ENCODE data around the gene JMJD1C. TPM values are rescaled to one million over a fixed set of nuclear protein-coding genes. Genes with fewer than 3 reads are reported as not detected.

Gene JMJD1C
- total RNA-seq, 4 donors from 2014 or later: 92.0 to 153 (median 124) TPM

DNA sequence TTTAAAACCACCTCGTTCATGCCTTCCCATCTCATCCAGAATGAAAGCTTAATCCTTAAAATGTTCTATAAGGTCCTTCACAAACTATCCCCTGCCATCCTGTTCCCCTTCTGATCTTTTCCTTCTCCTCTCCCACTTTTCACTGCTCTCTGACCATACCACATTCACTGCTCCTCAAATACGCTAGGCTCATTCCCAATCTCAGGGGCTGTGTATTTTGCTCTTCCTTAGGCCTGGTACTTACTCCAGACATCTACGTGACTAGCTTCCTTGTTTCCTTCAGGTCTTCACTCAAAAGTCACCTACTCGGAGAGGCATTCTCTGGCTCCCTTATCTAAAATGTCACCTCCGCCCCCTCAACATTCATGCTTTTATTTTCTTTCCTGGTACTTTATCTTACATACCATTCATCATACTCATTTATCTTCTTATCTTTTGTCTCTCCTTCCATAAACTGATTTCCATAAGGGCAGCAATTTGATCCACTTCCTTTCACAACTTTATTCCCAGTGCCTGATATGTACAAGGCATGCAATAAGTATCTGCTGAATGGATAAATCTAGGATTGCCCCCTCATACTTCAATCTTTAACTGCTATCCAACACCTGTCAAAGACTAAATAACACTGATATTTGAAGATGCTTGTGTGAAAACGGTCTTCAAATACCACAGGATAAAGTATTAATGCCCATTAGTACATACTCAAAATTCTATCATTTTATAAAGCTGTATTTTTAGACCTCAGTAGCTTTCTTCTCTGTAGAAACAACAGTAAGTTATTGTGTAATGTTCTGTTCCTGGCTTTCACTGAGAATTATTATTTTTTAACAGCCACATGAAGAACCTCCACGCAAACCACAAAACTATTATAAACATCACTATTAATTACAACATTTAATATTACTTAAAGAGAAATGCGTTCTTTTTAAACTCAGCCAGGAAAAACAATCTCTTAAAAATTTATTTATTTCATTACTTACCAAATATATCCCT is 27.0 kb downstream of the JMJD1C start:
- Histone ChIP-seq H3K9me3 (no peaks in the 10 kb centered on the region), H3K36me3 (no peaks in the 10 kb centered on the region), H3K4me3 (no peak overlapping the region), H3K27me3 (no peaks in the 10 kb centered on the region), H3K27ac (no peak overlapping the region), H3K4me1 (peaks cover 0 to 37% (median 0%) of the 10 kb centered on the region in 4 donors)
- no peak for DNase-seq
- TF ChIP-seq, protein P1, sequence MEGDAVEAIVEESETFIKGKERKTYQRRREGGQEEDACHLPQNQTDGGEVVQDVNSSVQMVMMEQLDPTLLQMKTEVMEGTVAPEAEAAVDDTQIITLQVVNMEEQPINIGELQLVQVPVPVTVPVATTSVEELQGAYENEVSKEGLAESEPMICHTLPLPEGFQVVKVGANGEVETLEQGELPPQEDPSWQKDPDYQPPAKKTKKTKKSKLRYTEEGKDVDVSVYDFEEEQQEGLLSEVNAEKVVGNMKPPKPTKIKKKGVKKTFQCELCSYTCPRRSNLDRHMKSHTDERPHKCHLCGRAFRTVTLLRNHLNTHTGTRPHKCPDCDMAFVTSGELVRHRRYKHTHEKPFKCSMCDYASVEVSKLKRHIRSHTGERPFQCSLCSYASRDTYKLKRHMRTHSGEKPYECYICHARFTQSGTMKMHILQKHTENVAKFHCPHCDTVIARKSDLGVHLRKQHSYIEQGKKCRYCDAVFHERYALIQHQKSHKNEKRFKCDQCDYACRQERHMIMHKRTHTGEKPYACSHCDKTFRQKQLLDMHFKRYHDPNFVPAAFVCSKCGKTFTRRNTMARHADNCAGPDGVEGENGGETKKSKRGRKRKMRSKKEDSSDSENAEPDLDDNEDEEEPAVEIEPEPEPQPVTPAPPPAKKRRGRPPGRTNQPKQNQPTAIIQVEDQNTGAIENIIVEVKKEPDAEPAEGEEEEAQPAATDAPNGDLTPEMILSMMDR (IDR thresholded peaks at IDR 0.05): no peak
- no peak for TF ChIP-seq POLR2A (IDR thresholded peaks at IDR 0.05)

DNA sequence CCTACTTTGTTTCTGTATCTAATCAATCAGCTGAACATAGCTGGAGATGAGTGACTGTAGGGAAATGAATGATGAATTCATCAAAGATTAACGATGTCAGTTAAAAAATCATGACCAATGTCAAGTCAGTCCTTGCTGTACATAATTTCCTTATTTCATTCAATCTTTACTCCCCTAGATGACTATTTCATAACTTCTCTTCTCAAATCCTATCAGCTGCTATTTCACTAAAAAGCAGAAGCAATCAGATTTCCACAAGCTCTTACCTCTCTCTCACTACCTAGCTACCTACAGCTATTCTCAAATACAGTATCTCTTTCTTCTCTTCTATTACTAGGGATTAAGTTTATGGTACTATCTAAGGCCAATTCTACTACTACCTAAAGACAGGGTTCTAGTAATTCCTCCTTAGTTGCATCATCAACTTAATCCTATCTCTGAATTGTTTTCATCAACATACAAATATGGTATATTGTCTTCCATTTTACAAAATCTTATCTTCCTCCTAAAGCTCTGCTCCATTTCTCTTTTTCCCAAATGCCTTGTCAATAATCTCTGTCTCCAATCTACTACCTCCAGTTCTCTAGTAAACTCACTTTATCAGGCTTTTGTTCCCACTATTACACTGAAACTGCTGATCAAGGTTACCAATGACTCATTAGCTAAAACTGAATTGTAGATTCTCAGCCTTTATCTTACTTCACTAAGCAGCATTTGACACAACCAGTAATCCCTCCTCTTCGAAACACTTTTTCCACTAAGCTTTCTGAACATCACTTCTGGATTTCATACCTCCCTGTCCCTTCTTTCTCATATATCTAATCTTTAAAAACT is 28.4 kb downstream of the JMJD1C start:
- no peak overlapping the region for H3K4me3 ChIP-seq
- DNase-seq: no peak
- peaks cover 0 to 38% (median 0%) of the 10 kb centered on the region in 4 donors for H3K4me1 ChIP-seq
- H3K36me3 ChIP-seq: no peaks in the 10 kb centered on the region
- H3K27me3 ChIP-seq: no peaks in the 10 kb centered on the region
- H3K9me3 ChIP-seq: no peaks in the 10 kb centered on the region
- TF ChIP-seq POLR2A (IDR thresholded peaks at IDR 0.05): no peak
- H3K27ac ChIP-seq: no peak overlapping the region

DNA sequence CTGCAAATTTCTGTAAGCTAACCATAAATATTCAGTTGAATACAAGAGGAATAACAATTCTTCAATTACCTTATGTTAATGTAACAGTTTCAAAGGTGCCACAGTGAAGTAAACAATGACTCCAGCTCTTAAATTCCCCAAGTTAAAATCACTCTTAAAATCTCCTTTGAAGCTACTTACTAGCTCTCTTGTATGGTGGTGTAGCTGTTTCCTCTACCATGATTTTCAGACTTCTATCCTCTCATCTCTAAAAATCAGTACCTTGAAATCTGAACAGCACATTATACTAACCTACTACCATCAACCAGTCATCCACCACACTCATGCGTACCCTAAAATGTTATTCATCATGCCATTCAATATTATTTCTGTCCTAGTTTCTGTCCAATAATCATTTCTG is 29.6 kb downstream of the JMJD1C start:
- Histone ChIP-seq H3K27ac (no peak overlapping the region), H3K9me3 (no peaks in the 10 kb centered on the region), H3K4me1 (peaks cover 0 to 44% (median 0%) of the 10 kb centered on the region in 4 donors), H3K27me3 (no peaks in the 10 kb centered on the region), H3K36me3 (no peaks in the 10 kb centered on the region), H3K4me3 (no peak overlapping the region)
- TF ChIP-seq, protein P1 (IDR thresholded peaks at IDR 0.05): no peak
- TF ChIP-seq POLR2A (IDR thresholded peaks at IDR 0.05): no peak
- DNase-seq: no peak

DNA sequence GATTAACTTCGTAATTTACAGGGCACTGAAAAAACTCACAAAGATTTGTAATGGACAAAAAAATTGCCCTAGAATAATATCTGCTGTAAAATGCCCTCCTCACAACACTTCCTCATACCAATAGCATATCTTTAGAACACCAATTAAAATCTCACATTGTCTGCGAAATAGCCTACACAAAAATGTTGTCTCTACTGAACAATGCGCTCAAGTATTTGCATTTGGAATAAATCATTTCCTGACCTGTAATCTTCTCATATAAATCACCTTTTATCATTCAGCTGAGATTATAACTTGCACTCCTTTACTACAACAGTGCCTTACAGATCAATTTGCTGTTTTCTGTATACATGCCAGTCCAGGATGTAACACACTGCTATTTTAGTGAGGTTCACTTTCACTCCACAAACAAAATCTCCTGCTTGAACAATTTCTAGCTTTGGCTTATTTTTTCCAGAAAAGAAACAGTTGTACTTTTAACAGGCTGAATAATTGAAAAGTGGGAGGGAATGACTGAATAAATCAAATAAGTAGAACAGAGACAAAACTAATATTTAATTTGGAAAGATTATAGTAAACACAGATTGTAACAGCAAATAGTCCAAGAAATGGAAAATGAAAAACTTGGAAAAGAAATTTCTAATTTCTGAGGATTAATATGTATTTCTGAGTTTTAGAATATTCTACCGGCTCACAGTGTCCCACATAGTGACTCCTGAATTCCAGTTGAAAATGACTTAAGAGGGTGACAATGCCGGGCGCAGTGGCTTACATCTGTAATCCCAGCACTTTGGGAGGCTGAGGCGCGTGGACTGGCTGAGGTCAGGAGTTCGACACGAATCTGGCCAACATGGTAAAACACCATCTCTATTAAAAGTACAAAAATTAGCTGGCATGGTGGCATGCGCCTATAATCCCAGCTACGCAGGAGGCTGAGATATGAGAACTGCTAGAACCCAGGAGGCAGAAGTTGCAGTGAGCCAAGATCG is 30.6 kb downstream of the JMJD1C start:
- no peak for DNase-seq
- TF ChIP-seq POLR2A (IDR thresholded peaks at IDR 0.05): no peak
- TF ChIP-seq, protein P1 (IDR thresholded peaks at IDR 0.05): no peak
- Histone ChIP-seq H3K4me1 (peaks cover 0 to 34% (median 0%) of the 10 kb centered on the region in 4 donors), H3K9me3 (no peaks in the 10 kb centered on the region), H3K4me3 (no peak overlapping the region), H3K36me3 (no peaks in the 10 kb centered on the region), H3K27me3 (no peaks in the 10 kb centered on the region), H3K27ac (no peak overlapping the region)

DNA sequence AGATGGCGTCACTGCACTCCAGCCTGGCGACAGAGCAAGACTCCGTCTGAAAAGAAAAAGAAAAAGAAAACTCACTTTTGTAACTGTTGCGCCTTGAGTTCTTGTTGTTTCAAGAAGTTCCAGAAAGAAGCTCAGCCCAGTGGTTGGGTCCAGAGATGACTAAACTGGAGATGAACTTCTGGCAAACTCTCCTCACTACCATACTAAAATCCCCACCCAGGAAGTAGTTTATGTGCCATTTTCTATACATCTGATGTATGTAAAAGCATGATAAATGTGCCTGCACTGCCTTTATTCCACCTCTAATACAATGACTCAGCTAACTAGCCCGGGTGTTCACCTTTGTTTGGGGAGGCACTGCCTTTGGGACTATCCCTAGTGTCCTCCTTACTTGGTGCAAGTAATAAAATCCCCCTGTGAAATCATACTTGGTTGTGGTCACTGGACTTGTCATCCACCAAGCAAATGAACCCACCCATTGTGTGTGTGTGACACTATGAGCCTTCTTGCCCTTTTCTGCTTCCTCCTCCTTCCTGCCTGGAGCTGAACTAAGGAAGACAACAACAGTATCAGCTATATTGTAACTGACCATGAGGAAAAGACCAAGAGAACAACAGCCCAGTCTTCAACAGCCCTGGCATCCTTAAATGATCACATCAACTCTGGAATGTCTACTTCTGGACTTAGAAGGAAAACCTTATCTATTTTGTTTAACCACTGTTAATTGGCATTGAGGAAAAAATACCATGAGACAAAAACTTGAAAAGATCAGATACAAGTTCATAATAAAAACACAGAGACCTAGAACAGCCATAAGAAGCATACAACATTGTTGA is 33.6 kb downstream of the JMJD1C start:
- no peaks in the 10 kb centered on the region for H3K9me3 ChIP-seq

More for the DNA sequence above, 33.6 kb downstream of the JMJD1C start:
- Histone ChIP-seq H3K36me3 (no peaks in the 10 kb centered on the region), H3K4me3 (no peak overlapping the region), H3K27ac (no peak overlapping the region), H3K27me3 (no peaks in the 10 kb centered on the region), H3K4me1 (peaks cover 0 to 22% (median 0%) of the 10 kb centered on the region in 4 donors)
- DNase-seq: no peak
- TF ChIP-seq, protein P1 (IDR thresholded peaks at IDR 0.05): no peak
- TF ChIP-seq POLR2A (IDR thresholded peaks at IDR 0.05): no peak
